GM21515 (cell line): ENCODE measurements around the gene FAM180B.
"Not testable (repeated sequence)": the region's sequence is repeated elsewhere in the genome, so short reads cannot be mapped to it uniquely, and the experiment has no call there.

Experiments used
- ATAC-seq: cut with Tn5 transposase; IDR thresholded peaks from one replicate; pipeline ENCODE4 v1.9.1; 2021; ENCODE audit not compliant: unreplicated experiment

FAM180B gene

GRCh38 chr11:47593934-47594855 lies 7.7 kb downstream of the FAM180B start, which contains the start of gene C1QTNF4:
Gene C1QTNF4, minus strand, starts transcription at chr11:47594411. Its CDS starts 3,601 bp downstream, at chr11:47590810.
- no peak for ATAC-seq

GRCh38 chr11:47595029-47595428 lies 8.6 kb downstream of the FAM180B start:
- ATAC-seq: no peak

GRCh38 chr11:47595967-47596366 lies 9.5 kb downstream of the FAM180B start:
- ATAC-seq: no peak

GRCh38 chr11:47599902-47600301 lies 13.4 kb downstream of the FAM180B start:
- no peak for ATAC-seq

GRCh38 chr11:47603295-47603694 lies 16.8 kb downstream of the FAM180B start:
- ATAC-seq: no peak

GRCh38 chr11:47605921-47606320 lies 19.4 kb downstream of the FAM180B start:
- ATAC-seq: no peak

GRCh38 chr11:47606731-47607130 lies 20.3 kb downstream of the FAM180B start:
- no peak for ATAC-seq

GRCh38 chr11:47607380-47607779 lies 20.9 kb downstream of the FAM180B start:
- ATAC-seq: no peak

GRCh38 chr11:47609675-47610074 lies 23.2 kb downstream of the FAM180B start:
- no peak for ATAC-seq

- peak; percentile 77 for ATAC-seq
These were observed 24.9 kb downstream of the FAM180B start for GRCh38 chr11:47611348-47611794.

- no peak for ATAC-seq
These were observed 28.8 kb downstream of the FAM180B start for GRCh38 chr11:47615249-47615648.

- no peak for ATAC-seq
These were observed 30.4 kb downstream of the FAM180B start for GRCh38 chr11:47616726-47617416.

- no peak for ATAC-seq
These were observed 30.9 kb downstream of the FAM180B start for GRCh38 chr11:47617417-47617809.

GRCh38 chr11:47620836-47621378 lies 34.4 kb downstream of the FAM180B start:
- no peak for ATAC-seq

- ATAC-seq: no peak
These were observed 39.8 kb downstream of the FAM180B start for GRCh38 chr11:47626234-47626633.

GRCh38 chr11:47628026-47628425 lies 41.5 kb downstream of the FAM180B start:
- ATAC-seq: no peak

- no peak for ATAC-seq
These were observed 45.0 kb downstream of the FAM180B start for GRCh38 chr11:47631473-47631872.

- not testable (repeated sequence) for ATAC-seq
These were observed 49.9 kb downstream of the FAM180B start for GRCh38 chr11:47636331-47636730.
